Measurements from ENCODE around the gene POLR3A. TPM values are rescaled to one million over a fixed set of nuclear protein-coding genes. Genes with fewer than 3 reads are reported as not detected.

Gene POLR3A
- total RNA-seq, 6 donors from 2014 or later: 10.5 to 18.9 (median 11.0) TPM

DNA sequence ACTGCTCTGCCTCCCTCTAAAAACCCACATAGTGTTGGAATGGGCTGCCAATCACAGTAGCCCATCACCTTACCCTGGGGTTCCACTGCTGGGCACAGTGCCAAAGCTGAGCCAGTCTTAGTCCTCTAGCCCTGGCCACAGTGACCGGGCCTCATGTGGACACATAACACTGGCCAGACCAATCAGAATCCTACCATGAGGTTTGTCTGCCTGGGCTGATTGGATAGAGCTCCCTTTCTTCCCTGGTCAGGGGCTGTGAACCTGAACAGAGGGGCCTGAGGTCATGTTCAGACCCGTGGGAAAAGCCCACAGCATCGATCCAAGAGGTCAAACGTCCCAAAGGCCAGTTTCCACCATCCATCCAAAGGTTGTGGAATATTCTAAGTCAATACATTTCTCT lies 108.8 kb downstream of the POLR3A start:
- Histone ChIP-seq H3K27ac (no peak overlapping the region), H3K4me1 (peaks cover 7 to 19% (median 15%) of the 10 kb centered on the region in 4 donors), H3K9me3 (no peaks in the 10 kb centered on the region), H3K27me3 (no peaks in the 10 kb centered on the region), H3K4me3 (no peak overlapping the region), H3K36me3 (no peaks in the 10 kb centered on the region)
- 61 to 79% methylated on average over 4 of the region's 4 CpGs for WGBS, 2 donors
- ATAC-seq (ENCODE audit: low FRiP score in 2 of 2): no peak
- no peak for DNase-seq
- no peak for TF ChIP-seq POLR2A (IDR thresholded peaks at IDR 0.05)
- TF ChIP-seq, protein P1, sequence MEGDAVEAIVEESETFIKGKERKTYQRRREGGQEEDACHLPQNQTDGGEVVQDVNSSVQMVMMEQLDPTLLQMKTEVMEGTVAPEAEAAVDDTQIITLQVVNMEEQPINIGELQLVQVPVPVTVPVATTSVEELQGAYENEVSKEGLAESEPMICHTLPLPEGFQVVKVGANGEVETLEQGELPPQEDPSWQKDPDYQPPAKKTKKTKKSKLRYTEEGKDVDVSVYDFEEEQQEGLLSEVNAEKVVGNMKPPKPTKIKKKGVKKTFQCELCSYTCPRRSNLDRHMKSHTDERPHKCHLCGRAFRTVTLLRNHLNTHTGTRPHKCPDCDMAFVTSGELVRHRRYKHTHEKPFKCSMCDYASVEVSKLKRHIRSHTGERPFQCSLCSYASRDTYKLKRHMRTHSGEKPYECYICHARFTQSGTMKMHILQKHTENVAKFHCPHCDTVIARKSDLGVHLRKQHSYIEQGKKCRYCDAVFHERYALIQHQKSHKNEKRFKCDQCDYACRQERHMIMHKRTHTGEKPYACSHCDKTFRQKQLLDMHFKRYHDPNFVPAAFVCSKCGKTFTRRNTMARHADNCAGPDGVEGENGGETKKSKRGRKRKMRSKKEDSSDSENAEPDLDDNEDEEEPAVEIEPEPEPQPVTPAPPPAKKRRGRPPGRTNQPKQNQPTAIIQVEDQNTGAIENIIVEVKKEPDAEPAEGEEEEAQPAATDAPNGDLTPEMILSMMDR (IDR thresholded peaks at IDR 0.05): no peak
- TF ChIP-seq EP300 (IDR thresholded peaks at IDR 0.05): no peak
- TF ChIP-seq POLR2AphosphoS5 (IDR thresholded peaks at IDR 0.05): no peak

- 66 to 70% methylated on average over 4 of the region's 4 CpGs for WGBS, 2 donors
- H3K36me3 ChIP-seq: no peaks in the 10 kb centered on the region
- peaks cover 0 to 11% (median 7%) of the 10 kb centered on the region in 4 donors for H3K4me1 ChIP-seq
- no peaks in the 10 kb centered on the region for H3K9me3 ChIP-seq
- no peak for DNase-seq
- TF ChIP-seq EP300 (IDR thresholded peaks at IDR 0.05): no peak
- TF ChIP-seq POLR2AphosphoS5 (IDR thresholded peaks at IDR 0.05): no peak
- TF ChIP-seq POLR2A (IDR thresholded peaks at IDR 0.05): no peak
- TF ChIP-seq, protein P1 (IDR thresholded peaks at IDR 0.05): no peak
- H3K27me3 ChIP-seq: no peaks in the 10 kb centered on the region
- no peak overlapping the region for H3K27ac ChIP-seq
- ATAC-seq (ENCODE audit: low FRiP score in 2 of 2): peak in 1 of 2 donors; percentile 10
- no peak overlapping the region for H3K4me3 ChIP-seq
These were observed 109.6 kb downstream of the POLR3A start for GRCh38 chr10:77919713-77920108.

Small RNA genes within 50 kb of the gene (small RNA-seq; reads per million reads assigned to genes)
- gene RF00017: 0 reads per million in 4 donors

Other genes starting within 250 kb of the POLR3A start
- 10 to 100 TPM; 14.6 to 51.3 (median 23.4) TPM for gene DLG5, start 102.8 kb downstream of the POLR3A start, total RNA-seq
- gene RPS24, start 4.3 kb upstream of the POLR3A start, total RNA-seq: 1,000 to 10,000 TPM in 3 of 6 donors, 100 to 1,000 TPM in 3; 960 to 2,499 (median 1,242) TPM

Data from upper lobe of left lung (tissue), 6 donors.